K562 (cell line): ENCODE data around the gene HELZ. TPM values are rescaled to one million over a fixed set of nuclear protein-coding genes. Genes with fewer than 3 reads are reported as not detected.

Experiments used
- ATAC-seq: fragments of 200-7000 bp; cut with Tn5 transposase; 3 replicates; pipeline ENCODE4 v1.9.1; 2020; ENCODE audit warnings: moderate library complexity
- BruUV-seq: library from RNA; stranded (reverse); fragments of 400-500 nt; replicated peaks from 2 replicates; lab custom pipeline; 2021; lab: Mats Ljungman, UMichigan
- CTCF ChIA-PET: fragments of 300-600 bp; formaldehyde crosslinking; extraction: SDS; loops from one replicate; lab custom pipeline; 2021; ENCODE audit warnings: low intra/inter-chr PET ratio; lab: Yijun Ruan, JAX
- POLR2A ChIA-PET: fragments of 300-600, 350-650 bp; sonication (Branson Sonifier 250); formaldehyde crosslinking; extraction: SDS; loops from one replicate; lab custom pipeline; 2021; ENCODE audit warnings: antibody characterized with exemption, inconsistent platforms; lab: Yijun Ruan, JAX
- DNase-seq, 4 experiments: peaks; one replicate each; pipeline versions ENCODE4 v3.0.0 to v3.0.0-alpha.2; 2011 to 2018; ENCODE audit warnings: low spot score in 3 of 4, mixed read lengths in 3 of 4; ENCODE audit errors: extremely low read depth in 1 of 4
- FAIRE-seq: peaks from 2 replicates; lab custom pipeline; 2011; peaks lifted over from hg19 to GRCh38; lab: Jason Lieb, UNC
- H2AFZ ChIP-seq: 2 replicates; pipeline ENCODE4 v1.6.0; 2011; ENCODE audit warnings: low read depth, low read length, control low read depth, inconsistent platforms
- H3K27ac ChIP-seq: fragments of 200-600 bp; 3 replicates; pipeline ENCODE4 v1.8.0; 2011; ENCODE audit warnings: low read depth, mild to moderate bottlenecking, control low read depth, inconsistent platforms, low read length, moderate library complexity, mixed read lengths; ENCODE audit errors: extremely low read depth
- H3K27me3 ChIP-seq, 2 experiments: fragments of 300-600 bp in 1 of 2; 2 replicates in 1 of 2; 3 replicates in 1 of 2; pipeline versions ENCODE4 v1.6.0 to v1.8.0; 2011; ENCODE audit warnings: inconsistent platforms in 2 of 2, low read length in 2 of 2, mild to moderate bottlenecking in 1 of 2, mixed read lengths in 1 of 2, moderate library complexity in 1 of 2; ENCODE audit not compliant: control insufficient read depth in 2 of 2, insufficient read depth in 2 of 2
- H3K36me3 ChIP-seq: fragments of 300-600 bp; 3 replicates; pipeline ENCODE4 v1.8.0; 2011; ENCODE audit warnings: mild to moderate bottlenecking, low read length, inconsistent platforms; ENCODE audit not compliant: control insufficient read depth, insufficient read depth
- H3K4me1 ChIP-seq, 2 experiments: fragments of 200-600 bp in 1 of 2; replicated peaks in 1 of 2; 2 replicates in 1 of 2; 3 replicates in 1 of 2; pipeline versions ENCODE4 v1.5.1 to v1.8.0; 2011; ENCODE audit warnings: inconsistent platforms in 2 of 2, low read length in 2 of 2, mild to moderate bottlenecking in 1 of 2, mixed read lengths in 1 of 2, moderate library complexity in 1 of 2; ENCODE audit not compliant: control insufficient read depth in 2 of 2, insufficient read depth in 2 of 2
- H3K4me2 ChIP-seq: 2 replicates; pipeline ENCODE4 v1.6.1; 2011; ENCODE audit warnings: low read length, control low read depth, inconsistent platforms, mixed read lengths; ENCODE audit not compliant: insufficient read depth
- H3K4me3 ChIP-seq: fragments of 200-600 bp; sonication (generic), shearing (Covaris generic); 2 replicates; pipeline ENCODE4 v1.5.1; 2016; ENCODE audit warnings: control low read depth, inconsistent platforms
- H3K79me2 ChIP-seq: fragments of 200-600 bp; 3 replicates; pipeline ENCODE4 v1.8.0; 2011; ENCODE audit warnings: low read length, inconsistent platforms; ENCODE audit not compliant: control insufficient read depth, insufficient read depth
- H3K9ac ChIP-seq, 2 experiments: 2 replicates each; pipeline versions ENCODE4 v1.6.0 to v1.6.1; 2011; ENCODE audit warnings: low read depth in 2 of 2, low read length in 2 of 2, control low read depth in 1 of 2, inconsistent platforms in 1 of 2, mild to moderate bottlenecking in 1 of 2, mixed read lengths in 1 of 2; ENCODE audit not compliant: insufficient read depth in 1 of 2
- H3K9me1 ChIP-seq: one replicate; pipeline ENCODE4 v1.6.0; 2011; ENCODE audit warnings: inconsistent platforms, mild to moderate bottlenecking, low read length, moderate library complexity; ENCODE audit not compliant: control insufficient read depth, insufficient read depth
- H3K9me3 ChIP-seq: replicated peaks from 2 replicates; pipeline ENCODE4 v1.5.1; 2011; ENCODE audit warnings: low read depth, low read length, inconsistent platforms; ENCODE audit not compliant: control insufficient read depth, insufficient read depth
- H4K20me1 ChIP-seq: replicated peaks from 2 replicates; pipeline ENCODE4 v1.6.1; 2011; ENCODE audit warnings: low read length, inconsistent platforms, mixed read lengths; ENCODE audit not compliant: control insufficient read depth, insufficient read depth
- ARID1B ChIP-seq: fragments of 450-650 bp; IDR thresholded peaks from 2 replicates; pipeline ENCODE4 v1.6.1; 2016; ENCODE audit warnings: antibody characterized with exemption, mild to moderate bottlenecking, inconsistent platforms
- BCL6 ChIP-seq: fragments of 250-450 bp; sonication (Bioruptor Pico); IDR thresholded peaks from 2 replicates; pipeline ENCODE4 v1.4.0; 2020
- CBX1 ChIP-seq: sonication (generic); IDR thresholded peaks from 2 replicates; pipeline ENCODE4 v1.6.1; 2016; ENCODE audit warnings: antibody characterized with exemption, low read depth, mild to moderate bottlenecking
- FOXM1 ChIP-seq, 2 experiments: fragments of 450-650 bp in 1 of 2; sonication (generic) in 1 of 2; formaldehyde crosslinking in 1 of 2; IDR thresholded peaks; 2 replicates each; pipeline versions ENCODE4 v1.6.1 to v1.9.0; 2017 to 2022; ENCODE audit warnings: low read depth in 2 of 2, mild to moderate bottlenecking in 2 of 2, missing genetic modification reagents in 1 of 2, moderate library complexity in 1 of 2
- NR3C1 ChIP-seq: sonication (generic); formaldehyde crosslinking; IDR thresholded peaks from 2 replicates; pipeline ENCODE4 v1.8.1; 2022; ENCODE audit warnings: missing genetic modification reagents
- RBFOX2 ChIP-seq: fragments of 200-400 bp; formaldehyde crosslinking; IDR thresholded peaks from 2 replicates; pipeline ENCODE4 v1.6.1; 2017; ENCODE audit warnings: low read depth, mild to moderate bottlenecking, low read length, moderate library complexity
- ZNF133 ChIP-seq: fragments of 250-450 bp; sonication (Bioruptor Pico); IDR thresholded peaks from 2 replicates; pipeline ENCODE4 v1.4.0; 2020; ENCODE audit warnings: mild to moderate bottlenecking
- ZNF253 ChIP-seq: fragments of 250-450 bp; sonication (Bioruptor Pico); conservative IDR thresholded peaks from 2 replicates; pipeline ENCODE4 v1.6.1; 2021; ENCODE audit warnings: mild to moderate bottlenecking
- WGBS: fragments of 100-300 bp; shearing (Covaris generic); methylation state at CpG from one replicate; pipeline ENCODE4 v1.1.6; 2016; ENCODE audit warnings: low coverage, mixed read lengths; ENCODE audit not compliant: insufficient coverage; ENCODE audit errors: missing lambda C conversion rate; 5-methylcytosine and 5-hydroxymethylcytosine counted together
- in situ Hi-C: fragments of 300-500 bp; cut with MboI; formaldehyde crosslinking; loops from 4 replicates; pipeline ENCODE4 v1.15.0; 2018; ENCODE audit warnings: inconsistent platforms, mixed read lengths
- intact Hi-C: fragments of 100-400 bp; cut with micrococcal nuclease; formaldehyde crosslinking; loops from 2 replicates; pipeline ENCODE4 v1.14.2; 2022
- polyA plus RNA-seq, 8 experiments: library from polyadenylated mRNA; depleted of rRNA in 4 of 8; stranded (reverse) in 5 of 8; unstranded in 3 of 8; fragments of >200 nt; fragmentation: Nextera tagmentation in 2 of 8; fragmentation: Illumina TruSeq in 1 of 8; extraction: Ambion mirVana in 2 of 8; extraction: Trizol in 1 of 8; gene quantifications; 2 replicates each; pipeline versions ENCODE4 v1.2.1 to v1.2.3, GENCODE V29; 2011 to 2014; ENCODE audit warnings: inconsistent platforms in 1 of 8, missing spikeins in 1 of 8
- total RNA-seq, 7 experiments: library from RNA; depleted of rRNA in 6 of 7; stranded (reverse); fragments of >200 nt in 6 of 7; fragmentation: Illumina TruSeq in 2 of 7; extraction: Trizol in 2 of 7; gene quantifications; 2 replicates each; pipeline versions ENCODE4 v1.2.1 to v1.2.3, GENCODE V29; 2011 to 2021; ENCODE audit warnings: low replicate concordance in 1 of 7
- TF ChIP-seq, protein P1 (sequence below): fragments of 450-650 bp; formaldehyde crosslinking; conservative IDR thresholded peaks from 2 replicates; pipeline ENCODE4 v1.4.0; 2022; ENCODE audit warnings: mild to moderate bottlenecking, missing genetic modification characterization
- TF ChIP-seq, protein P2 (sequence below): fragments of 250-450 bp; sonication (Bioruptor Pico); IDR thresholded peaks from 2 replicates; pipeline ENCODE4 v1.5.0; 2021

HELZ gene
- total and polyA plus RNA-seq, 9 of the 15 experiments (the other 6 are each of a cell fraction or from before 2014, with no cell fraction given): 5.2 to 39.8 (median 17.3) TPM

DNA sequence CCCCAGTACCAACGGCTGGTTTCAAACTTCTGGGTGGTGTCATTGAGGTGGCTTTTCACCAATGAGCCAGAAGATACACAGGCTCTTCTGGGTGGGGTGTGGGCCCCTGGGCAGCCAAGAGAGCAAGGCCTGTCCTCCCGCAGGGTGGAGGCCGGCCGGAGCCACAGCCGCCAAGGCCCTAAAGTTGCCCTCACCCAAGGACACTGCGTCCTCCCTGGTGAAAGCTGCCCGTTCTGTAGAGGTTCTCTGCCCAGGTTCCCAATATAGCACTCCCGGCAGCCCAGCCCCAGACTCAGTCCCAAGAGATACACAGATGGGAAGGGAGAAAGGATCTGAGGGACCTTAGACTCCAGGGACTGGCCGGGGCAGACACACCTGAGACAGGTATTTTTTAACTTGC, 211.4 kb downstream of the HELZ start:
- H3K9ac ChIP-seq: no peak overlapping the region
- intact Hi-C loops: no loop called here

More for the DNA sequence above, 211.4 kb downstream of the HELZ start:
- in situ Hi-C loops: no loop called here
- Histone ChIP-seq H3K27me3 (peaks cover 43 to 68% of the 10 kb centered on the region in 2 experiments), H3K4me1 (peaks cover 0 to 3% of the 10 kb centered on the region in 2 experiments; a peak in 2 of 5 replicates), H3K27ac (no peak overlapping the region), H3K4me2 (no peak overlapping the region), H3K79me2 (no peaks in the 10 kb centered on the region), H3K9me3 (no peaks in the 10 kb centered on the region), H2AFZ (no peak overlapping the region), H3K9me1 (no peaks in the 10 kb centered on the region), H4K20me1 (no peaks in the 10 kb centered on the region), H3K36me3 (no peaks in the 10 kb centered on the region), H3K4me3 (no peak overlapping the region)
- no peak for ATAC-seq
- WGBS: 0% methylated on average over 9 of the region's 9 CpGs
- no peak for FAIRE-seq
- no TSS peak for BruUV-seq
- no peak for DNase-seq
- TF ChIP-seq ZNF253 (no peak), RBFOX2 (no peak), NR3C1 (CRISPR knock-in tag) (no peak), ARID1B (no peak), CBX1 (no peak), ZNF133 (CRISPR knock-in tag) (no peak), FOXM1 (IDR thresholded peaks at IDR 0.05; ENCODE audit: low read depth) (no peak), FOXM1 (CRISPR knock-in tag; IDR thresholded peaks at IDR 0.05; ENCODE audit: low read depth) (no peak), BCL6 (no peak)
- TF ChIP-seq, protein P1, sequence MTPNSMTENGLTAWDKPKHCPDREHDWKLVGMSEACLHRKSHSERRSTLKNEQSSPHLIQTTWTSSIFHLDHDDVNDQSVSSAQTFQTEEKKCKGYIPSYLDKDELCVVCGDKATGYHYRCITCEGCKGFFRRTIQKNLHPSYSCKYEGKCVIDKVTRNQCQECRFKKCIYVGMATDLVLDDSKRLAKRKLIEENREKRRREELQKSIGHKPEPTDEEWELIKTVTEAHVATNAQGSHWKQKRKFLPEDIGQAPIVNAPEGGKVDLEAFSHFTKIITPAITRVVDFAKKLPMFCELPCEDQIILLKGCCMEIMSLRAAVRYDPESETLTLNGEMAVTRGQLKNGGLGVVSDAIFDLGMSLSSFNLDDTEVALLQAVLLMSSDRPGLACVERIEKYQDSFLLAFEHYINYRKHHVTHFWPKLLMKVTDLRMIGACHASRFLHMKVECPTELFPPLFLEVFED (CRISPR knock-in tag): no peak
- TF ChIP-seq, protein P2, sequence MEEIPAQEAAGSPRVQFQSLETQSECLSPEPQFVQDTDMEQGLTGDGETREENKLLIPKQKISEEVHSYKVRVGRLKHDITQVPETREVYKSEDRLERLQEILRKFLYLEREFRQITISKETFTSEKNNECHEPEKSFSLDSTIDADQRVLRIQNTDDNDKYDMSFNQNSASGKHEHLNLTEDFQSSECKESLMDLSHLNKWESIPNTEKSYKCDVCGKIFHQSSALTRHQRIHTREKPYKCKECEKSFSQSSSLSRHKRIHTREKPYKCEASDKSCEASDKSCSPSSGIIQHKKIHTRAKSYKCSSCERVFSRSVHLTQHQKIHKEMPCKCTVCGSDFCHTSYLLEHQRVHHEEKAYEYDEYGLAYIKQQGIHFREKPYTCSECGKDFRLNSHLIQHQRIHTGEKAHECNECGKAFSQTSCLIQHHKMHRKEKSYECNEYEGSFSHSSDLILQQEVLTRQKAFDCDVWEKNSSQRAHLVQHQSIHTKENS (CRISPR knock-in tag): no peak
- ChIA-PET CTCF (no interaction called here), POLR2A (no interaction called here)
